GM12878 (cell line): ENCODE data around the gene PRSS27. TPM values are rescaled to one million over a fixed set of nuclear protein-coding genes. Genes with fewer than 3 reads are reported as not detected.

ENCODE experiments used
- ATAC-seq: fragments of 200-7000 bp; cut with Tn5 transposase; 3 replicates; pipeline ENCODE4 v1.9.1; 2020; ENCODE audit warnings: mild to moderate bottlenecking, moderate library complexity
- BruUV-seq: library from RNA; stranded (reverse); fragments of 400-500 nt; replicated peaks from 2 replicates; lab custom pipeline; 2021; lab: Mats Ljungman, UMichigan
- CTCF ChIA-PET: fragments of 300-600 bp; sonication (Branson Sonifier 250); formaldehyde crosslinking; extraction: SDS; loops from one replicate; lab custom pipeline; 2021; ENCODE audit warnings: inconsistent platforms; lab: Yijun Ruan, JAX
- POLR2A ChIA-PET: fragments of 350-600 bp; formaldehyde crosslinking; extraction: SDS; loops from one replicate; lab custom pipeline; 2021; ENCODE audit warnings: inconsistent platforms; lab: Charles Lee
- RAD21 ChIA-PET: fragments of 300-600 bp; sonication (Branson Sonifier 250); formaldehyde crosslinking; loops from one replicate; lab custom pipeline; 2023; ENCODE audit warnings: antibody characterized with exemption; ENCODE audit not compliant: unreplicated experiment; lab: Charles Lee
- SMC1A ChIA-PET: fragments of 300-600 bp; sonication (Branson Sonifier 250); formaldehyde crosslinking; loops from one replicate; lab custom pipeline; 2023; ENCODE audit not compliant: unreplicated experiment, uncharacterized antibody; lab: Charles Lee
- DNase-seq: peaks from one replicate; pipeline ENCODE4 v3.0.0-alpha.2; 2011; ENCODE audit warnings: low read depth, low spot score
- FAIRE-seq: peaks from 3 replicates; lab custom pipeline; 2011; peaks lifted over from hg19 to GRCh38; lab: Jason Lieb, UNC
- H2AFZ ChIP-seq: 2 replicates; pipeline ENCODE4 v1.6.0; 2011; ENCODE audit warnings: low read depth, low read length, control low read depth; ENCODE audit not compliant: control insufficient read depth
- H3K27ac ChIP-seq: 2 replicates; pipeline ENCODE4 v1.5.1; 2011; ENCODE audit warnings: control low read depth; ENCODE audit not compliant: control insufficient read depth, insufficient read depth
- H3K27me3 ChIP-seq, 2 experiments: replicated peaks in 1 of 2; 2 replicates each; pipeline versions ENCODE4 v1.6.0 to v1.6.1; 2011; ENCODE audit warnings: low read length in 1 of 2; ENCODE audit not compliant: control insufficient read depth in 2 of 2, insufficient read depth in 2 of 2
- H3K36me3 ChIP-seq, 2 experiments: 2 replicates each; pipeline ENCODE4 v1.5.1; 2011; ENCODE audit warnings: low read length in 1 of 2; ENCODE audit not compliant: control insufficient read depth in 2 of 2, insufficient read depth in 2 of 2
- H3K4me1 ChIP-seq: 2 replicates; pipeline ENCODE4 v1.6.1; 2011; ENCODE audit warnings: mild to moderate bottlenecking, low read length, moderate library complexity, mixed read lengths; ENCODE audit not compliant: control insufficient read depth, insufficient read depth
- H3K4me2 ChIP-seq: 2 replicates; pipeline ENCODE4 v1.6.0; 2011; ENCODE audit warnings: control low read depth; ENCODE audit not compliant: control insufficient read depth, insufficient read depth
- H3K4me3 ChIP-seq: fragments of 200-600 bp; sonication (generic); 2 replicates; pipeline ENCODE4 v1.5.1; 2016
- H3K79me2 ChIP-seq: 2 replicates; pipeline ENCODE4 v1.6.0; 2011; ENCODE audit warnings: low read length; ENCODE audit not compliant: control insufficient read depth, insufficient read depth
- H3K9ac ChIP-seq: 2 replicates; pipeline ENCODE4 v1.8.0; 2011; ENCODE audit warnings: low read length, control low read depth, mixed read lengths; ENCODE audit not compliant: control insufficient read depth, insufficient read depth
- H3K9me3 ChIP-seq: replicated peaks from 3 replicates; pipeline ENCODE4 v1.5.1; 2011; ENCODE audit warnings: mild to moderate bottlenecking, low read length; ENCODE audit not compliant: control insufficient read depth, insufficient read depth
- H4K20me1 ChIP-seq: 2 replicates; pipeline ENCODE4 v1.6.0; 2011; ENCODE audit not compliant: control insufficient read depth, insufficient read depth
- ASH2L ChIP-seq: fragments of 300-600, 200-600 bp; sonication (generic); IDR thresholded peaks from 2 replicates; pipeline ENCODE4 v1.6.1; 2017; ENCODE audit warnings: low read depth, mild to moderate bottlenecking, borderline replicate concordance
- BACH1 ChIP-seq: fragments of 450-650 bp; IDR thresholded peaks from 2 replicates; pipeline ENCODE4 v1.6.1; 2017; ENCODE audit warnings: mild to moderate bottlenecking, borderline replicate concordance
- CHD1 ChIP-seq: IDR thresholded peaks from 2 replicates; pipeline ENCODE4 v1.6.1; 2012; ENCODE audit warnings: low read depth, low read length, improper control_type of control experiment
- CHD4 ChIP-seq: fragments of 200-600 bp; sonication (generic); IDR thresholded peaks from 2 replicates; pipeline ENCODE4 v1.6.1; 2016; ENCODE audit warnings: mild to moderate bottlenecking
- EGR1 ChIP-seq, 2 experiments: IDR thresholded peaks; 1 replicate in 1 of 2; 2 replicates in 1 of 2; pipeline ENCODE4 v1.6.1; 2011 to 2012; ENCODE audit warnings: low read depth in 2 of 2, low read length in 2 of 2, borderline replicate concordance in 1 of 2, mild to moderate bottlenecking in 1 of 2, moderate library complexity in 1 of 2
- ESRRA ChIP-seq: IDR thresholded peaks from 2 replicates; pipeline ENCODE4 v1.6.1; 2012; ENCODE audit warnings: mild to moderate bottlenecking, low read length, improper control_type of control experiment
- HCFC1 ChIP-seq: fragments of 150-350 bp; IDR thresholded peaks from 2 replicates; pipeline ENCODE4 v1.6.1; 2014; ENCODE audit warnings: low read length
- IKZF1 ChIP-seq: fragments of 450-650 bp; conservative IDR thresholded peaks from 2 replicates; pipeline ENCODE4 v1.6.1; 2017; ENCODE audit warnings: antibody characterized with exemption, mild to moderate bottlenecking
- IKZF2 ChIP-seq, 2 experiments: fragments of 450-650 bp; IDR thresholded peaks; 2 replicates each; pipeline ENCODE4 v1.6.1; 2017; ENCODE audit warnings: mild to moderate bottlenecking in 2 of 2, moderate library complexity in 2 of 2
- KDM1A ChIP-seq: fragments of 200-600 bp; sonication (generic); IDR thresholded peaks from 2 replicates; pipeline ENCODE4 v1.6.1; 2016; ENCODE audit warnings: borderline replicate concordance
- MTA2 ChIP-seq: fragments of 450-650 bp; IDR thresholded peaks from 2 replicates; pipeline ENCODE4 v1.6.1; 2016; ENCODE audit warnings: low read depth, mild to moderate bottlenecking, moderate library complexity
- MXI1 ChIP-seq: fragments of 150-350 bp; IDR thresholded peaks from 2 replicates; pipeline ENCODE4 v1.6.1; 2011; ENCODE audit warnings: low read depth, mild to moderate bottlenecking, inconsistent platforms, low read length, improper control_type of control experiment
- PKNOX1 ChIP-seq: fragments of 450-650 bp; IDR thresholded peaks from 2 replicates; pipeline ENCODE4 v1.6.1; 2016; ENCODE audit warnings: mild to moderate bottlenecking
- SMARCA5 ChIP-seq: fragments of 450-650 bp; IDR thresholded peaks from 2 replicates; pipeline ENCODE4 v1.6.1; 2017; ENCODE audit warnings: mild to moderate bottlenecking
- SREBF1 ChIP-seq: IDR thresholded peaks from 2 replicates; pipeline ENCODE4 v1.6.1; 2012; ENCODE audit warnings: mild to moderate bottlenecking, low read length
- SREBF2 ChIP-seq: IDR thresholded peaks from 2 replicates; pipeline ENCODE4 v1.6.1; 2012; ENCODE audit warnings: mild to moderate bottlenecking, low read length
- ZNF622 ChIP-seq: fragments of 450-650 bp; IDR thresholded peaks from 2 replicates; pipeline ENCODE4 v1.6.1; 2017; ENCODE audit warnings: mild to moderate bottlenecking, inconsistent platforms
- ZZZ3 ChIP-seq: IDR thresholded peaks from 2 replicates; pipeline ENCODE4 v1.6.1; 2011; ENCODE audit warnings: low read depth; ENCODE audit not compliant: control insufficient read depth, insufficient read length
- WGBS: methylation state at CpG from one replicate; pipeline ENCODE4 v1.1.6; 2016; ENCODE audit warnings: low lambda C conversion rate; ENCODE audit not compliant: insufficient replicate concordance, insufficient coverage; ENCODE audit errors: missing lambda C conversion rate; 5-methylcytosine and 5-hydroxymethylcytosine counted together
- in situ Hi-C: fragments of 300-500 bp; cut with MboI; formaldehyde crosslinking; loops from 9 replicates; pipeline ENCODE4 v1.14.3; 2018; ENCODE audit warnings: mixed read lengths
- intact Hi-C: fragments of 100-400 bp; cut with micrococcal nuclease; formaldehyde crosslinking; loops from one replicate; pipeline ENCODE4 v1.14.2; 2022; ENCODE audit not compliant: unreplicated experiment
- polyA plus RNA-seq, 11 experiments: library from polyadenylated mRNA; depleted of rRNA in 4 of 11; unstranded in 6 of 11; stranded (reverse) in 5 of 11; fragments of >200 nt; fragmentation: Nextera tagmentation in 4 of 11; fragmentation: Illumina TruSeq in 1 of 11; extraction: Ambion mirVana in 4 of 11; extraction: Trizol in 1 of 11; gene quantifications; 1 replicate in 1 of 11; 2 replicates in 10 of 11; pipeline versions ENCODE4 v1.2.1 to v1.2.3, GENCODE V29; 2011 to 2016; ENCODE audit warnings: inconsistent platforms in 2 of 11, missing spikeins in 2 of 11, low read depth in 1 of 11
- total RNA-seq, 4 experiments: library from RNA; depleted of rRNA in 3 of 4; stranded (reverse); fragments of >200 nt in 3 of 4; fragmentation: Illumina TruSeq in 1 of 4; extraction: Trizol in 1 of 4; gene quantifications; 2 replicates each; pipeline versions ENCODE4 v1.2.1 to v1.2.3, GENCODE V29; 2013 to 2021
- TF ChIP-seq, protein P1 (sequence below): fragments of 450-650 bp; formaldehyde crosslinking; IDR thresholded peaks from 2 replicates; pipeline ENCODE4 v1.5.0; 2022; ENCODE audit warnings: mild to moderate bottlenecking, missing genetic modification characterization
- TF ChIP-seq, protein P2 (sequence below): fragments of 450-650 bp; IDR thresholded peaks from 2 replicates; pipeline ENCODE4 v1.6.1; 2017; ENCODE audit warnings: borderline replicate concordance

PRSS27 gene
- total and polyA plus RNA-seq, 10 of the 15 experiments (the other 5 are each of a cell fraction or from before 2014, with no cell fraction given): 0.18 to 1.8 (median 0.51) TPM; not detected in 2

DNA sequence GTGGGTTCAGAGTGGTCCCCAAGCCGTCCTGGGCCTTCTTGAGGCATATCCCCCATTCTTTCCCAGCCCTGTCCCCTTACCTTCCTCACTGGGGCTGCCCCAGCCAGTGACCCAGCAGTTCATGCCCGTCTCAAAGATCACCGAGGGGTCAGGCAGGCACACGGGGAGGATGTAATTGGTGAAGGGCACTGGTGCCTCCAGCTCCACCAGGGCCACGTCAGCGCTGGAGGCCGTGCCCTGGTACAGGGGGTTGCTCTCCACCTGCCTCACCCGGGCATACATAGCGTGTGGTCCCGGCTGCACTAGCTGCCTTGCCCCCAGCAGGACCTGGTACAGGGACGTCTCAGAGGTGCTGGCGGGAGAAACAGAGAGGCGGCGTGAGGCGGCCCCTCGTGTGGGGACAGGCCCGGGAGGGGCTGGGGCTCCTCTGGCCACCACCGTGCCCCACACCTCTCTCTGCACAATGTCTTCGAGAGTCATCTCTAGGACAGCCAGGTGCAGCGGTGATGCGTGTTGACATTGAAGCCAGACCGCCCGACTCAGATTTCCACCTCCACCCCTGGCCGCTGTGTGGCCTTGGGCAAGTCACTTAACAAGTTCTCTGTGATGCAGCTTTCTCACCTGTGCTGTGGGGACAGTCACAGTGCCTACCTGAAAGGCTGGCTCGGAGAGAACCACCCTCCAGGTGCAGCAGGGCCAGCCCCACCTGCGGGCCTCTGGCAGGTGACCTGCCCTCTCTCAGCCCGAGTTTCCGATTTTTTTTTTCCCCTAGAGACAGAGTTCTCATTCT is 5.8 kb downstream of the PRSS27 start:
- H3K9me3 ChIP-seq: no peaks in the 10 kb centered on the region
- no peak for TF ChIP-seq BACH1
- no peak for TF ChIP-seq EGR1 (IDR thresholded peaks at IDR 0.05; ENCODE audit: borderline replicate concordance in 1 of 2, low read depth in 2 of 2, low read length in 2 of 2)
- no peak for TF ChIP-seq ZNF622
- no peak for TF ChIP-seq CHD4
- TF ChIP-seq SREBF2: no peak
- no peak for TF ChIP-seq ZZZ3
- no peak for TF ChIP-seq KDM1A
- TF ChIP-seq ESRRA: no peak
- TF ChIP-seq HCFC1: no peak
- TF ChIP-seq SMARCA5: no peak
- TF ChIP-seq MTA2: no peak
- TF ChIP-seq IKZF2 (IDR thresholded peaks at IDR 0.05): no peak
- TF ChIP-seq SREBF1: no peak
- TF ChIP-seq CHD1: no peak
- no peak for TF ChIP-seq PKNOX1
- no peak for TF ChIP-seq IKZF1
- TF ChIP-seq, protein P1, sequence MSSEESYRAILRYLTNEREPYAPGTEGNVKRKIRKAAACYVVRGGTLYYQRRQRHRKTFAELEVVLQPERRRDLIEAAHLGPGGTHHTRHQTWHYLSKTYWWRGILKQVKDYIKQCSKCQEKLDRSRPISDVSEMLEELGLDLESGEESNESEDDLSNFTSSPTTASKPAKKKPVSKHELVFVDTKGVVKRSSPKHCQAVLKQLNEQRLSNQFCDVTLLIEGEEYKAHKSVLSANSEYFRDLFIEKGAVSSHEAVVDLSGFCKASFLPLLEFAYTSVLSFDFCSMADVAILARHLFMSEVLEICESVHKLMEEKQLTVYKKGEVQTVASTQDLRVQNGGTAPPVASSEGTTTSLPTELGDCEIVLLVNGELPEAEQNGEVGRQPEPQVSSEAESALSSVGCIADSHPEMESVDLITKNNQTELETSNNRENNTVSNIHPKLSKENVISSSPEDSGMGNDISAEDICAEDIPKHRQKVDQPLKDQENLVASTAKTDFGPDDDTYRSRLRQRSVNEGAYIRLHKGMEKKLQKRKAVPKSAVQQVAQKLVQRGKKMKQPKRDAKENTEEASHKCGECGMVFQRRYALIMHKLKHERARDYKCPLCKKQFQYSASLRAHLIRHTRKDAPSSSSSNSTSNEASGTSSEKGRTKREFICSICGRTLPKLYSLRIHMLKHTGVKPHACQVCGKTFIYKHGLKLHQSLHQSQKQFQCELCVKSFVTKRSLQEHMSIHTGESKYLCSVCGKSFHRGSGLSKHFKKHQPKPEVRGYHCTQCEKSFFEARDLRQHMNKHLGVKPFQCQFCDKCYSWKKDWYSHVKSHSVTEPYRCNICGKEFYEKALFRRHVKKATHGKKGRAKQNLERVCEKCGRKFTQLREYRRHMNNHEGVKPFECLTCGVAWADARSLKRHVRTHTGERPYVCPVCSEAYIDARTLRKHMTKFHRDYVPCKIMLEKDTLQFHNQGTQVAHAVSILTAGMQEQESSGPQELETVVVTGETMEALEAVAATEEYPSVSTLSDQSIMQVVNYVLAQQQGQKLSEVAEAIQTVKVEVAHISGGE: no peak
- no peak for TF ChIP-seq ASH2L
- TF ChIP-seq, protein P2, sequence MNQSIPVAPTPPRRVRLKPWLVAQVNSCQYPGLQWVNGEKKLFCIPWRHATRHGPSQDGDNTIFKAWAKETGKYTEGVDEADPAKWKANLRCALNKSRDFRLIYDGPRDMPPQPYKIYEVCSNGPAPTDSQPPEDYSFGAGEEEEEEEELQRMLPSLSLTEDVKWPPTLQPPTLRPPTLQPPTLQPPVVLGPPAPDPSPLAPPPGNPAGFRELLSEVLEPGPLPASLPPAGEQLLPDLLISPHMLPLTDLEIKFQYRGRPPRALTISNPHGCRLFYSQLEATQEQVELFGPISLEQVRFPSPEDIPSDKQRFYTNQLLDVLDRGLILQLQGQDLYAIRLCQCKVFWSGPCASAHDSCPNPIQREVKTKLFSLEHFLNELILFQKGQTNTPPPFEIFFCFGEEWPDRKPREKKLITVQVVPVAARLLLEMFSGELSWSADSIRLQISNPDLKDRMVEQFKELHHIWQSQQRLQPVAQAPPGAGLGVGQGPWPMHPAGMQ: no peak
- TF ChIP-seq MXI1: no peak
- TF ChIP-seq, all 136 proteins: peak for 0
- FAIRE-seq (no peak), ATAC-seq (no peak), DNase-seq (no peak)
- H3K79me2 ChIP-seq: no peaks in the 10 kb centered on the region
- no peak overlapping the region for H3K4me2 ChIP-seq
- ChIA-PET RAD21 (no interaction called here), SMC1A (no interaction called here), POLR2A (no interaction called here), CTCF (no interaction called here)
- no peak overlapping the region for H2AFZ ChIP-seq
- H3K27ac ChIP-seq: no peak overlapping the region
- peaks cover 0 to 2% of the 10 kb centered on the region in 2 experiments; a peak in 3 of 4 replicates for H3K36me3 ChIP-seq
- 62% methylated on average over 28 of the region's 28 CpGs for WGBS
- no TSS peak for BruUV-seq
- H3K4me1 ChIP-seq: no peaks in the 10 kb centered on the region
- H3K4me3 ChIP-seq: no peak overlapping the region
- no peaks in the 10 kb centered on the region for H4K20me1 ChIP-seq
- in situ Hi-C loops (no loop called here), intact Hi-C loops (no loop called here)
- H3K27me3 ChIP-seq: no peaks in the 10 kb centered on the region
- H3K9ac ChIP-seq: no peak overlapping the region
